ENCODE measurements around the gene CCZ1.
"Not testable (repeated sequence)": the region's sequence is repeated elsewhere in the genome, so short reads cannot be mapped to it uniquely, and the experiment has no call there.

CCZ1 gene

GRCh38 chr7:5908835-5909234 is 10.3 kb downstream of the CCZ1 start:
- DNase-seq (ENCODE audit: low read depth in 3 of 3), result not testable (repeated sequence)

- not testable (repeated sequence) for DNase-seq (ENCODE audit: low read depth in 3 of 3)
These were observed 18.0 kb downstream of the CCZ1 start for GRCh38 chr7:5916529-5916928.

GRCh38 chr7:5924180-5924579 is 25.6 kb downstream of the CCZ1 start:
- DNase-seq (ENCODE audit: low read depth in 3 of 3), result not testable (repeated sequence)

- not testable (repeated sequence) for DNase-seq (ENCODE audit: low read depth in 3 of 3)
These were observed 26.1 kb downstream of the CCZ1 start for GRCh38 chr7:5924630-5925029.

- not testable (repeated sequence) for DNase-seq (ENCODE audit: low read depth in 3 of 3)
These were observed 27.8 kb downstream of the CCZ1 start for GRCh38 chr7:5926263-5926870.

- DNase-seq (ENCODE audit: low read depth in 3 of 3), result not testable (repeated sequence)
These were observed 31.8 kb downstream of the CCZ1 start for GRCh38 chr7:5930290-5930689.

GRCh38 chr7:5931250-5931649 is 32.7 kb downstream of the CCZ1 start:
- DNase-seq (ENCODE audit: low read depth in 3 of 3), result not testable (repeated sequence)

GRCh38 chr7:5931905-5932644 is 33.5 kb downstream of the CCZ1 start:
- DNase-seq (ENCODE audit: low read depth in 3 of 3), result not testable (repeated sequence)

- DNase-seq (ENCODE audit: low read depth in 3 of 3), result not testable (repeated sequence)
These were observed 36.5 kb downstream of the CCZ1 start for GRCh38 chr7:5934945-5935450.

GRCh38 chr7:5963205-5963604 is 64.7 kb downstream of the CCZ1 start:
- DNase-seq (ENCODE audit: low read depth in 3 of 3), result not testable (repeated sequence)

- not testable (repeated sequence) for DNase-seq (ENCODE audit: low read depth in 3 of 3)
These were observed 65.3 kb downstream of the CCZ1 start for GRCh38 chr7:5963810-5964209.

- not testable (repeated sequence) for DNase-seq (ENCODE audit: low read depth in 3 of 3)
These were observed 71.9 kb downstream of the CCZ1 start, which contains the start of gene RSPH10B for GRCh38 chr7:5970347-5970911. Gene RSPH10B (minus strand): TSS chr7:5970689. CDS start chr7:5967116, 3,573 bp downstream.

GRCh38 chr7:5973580-5973979 is 75.0 kb downstream of the CCZ1 start:
- not testable (repeated sequence) for DNase-seq (ENCODE audit: low read depth in 3 of 3)
